T47D (cell line): ENCODE results near the gene WDR17.
A peak's percentile ranks its signal among the peaks of the same experiment; 100 is the strongest.

Source experiments
- DNase-seq, 2 experiments: peaks; one replicate each; pipeline versions ENCODE4 v3.0.0 to v3.0.0-alpha.2; 2011 to 2012; ENCODE audit warnings: low read depth in 1 of 2, low spot score in 1 of 2
- JUND ChIP-seq: IDR thresholded peaks from 2 replicates; pipeline ENCODE4 v1.6.1; 2012; ENCODE audit warnings: low read depth
- in situ Hi-C: cut with HindIII; loops from 2 replicates; pipeline ENCODE4 v1.10.0; 2016; ENCODE audit warnings: low sequenced_read_pairs, low pct_unique_long_range_greater_than_20kb

The WDR17 gene

GRCh38 chr4:176044589-176044951 lies 21.1 kb upstream of the WDR17 start:
- in situ Hi-C loops, result no loop called here
- no peak for TF ChIP-seq JUND
- no peak for DNase-seq

- in situ Hi-C loops, result no loop called here
- DNase-seq, result no peak
- TF ChIP-seq JUND, result no peak
These were observed 17.0 kb upstream of the WDR17 start for GRCh38 chr4:176048631-176049030.

- in situ Hi-C loops, result no loop called here
- TF ChIP-seq JUND, result no peak
- DNase-seq, result no peak
These were observed 12.9 kb upstream of the WDR17 start for GRCh38 chr4:176052744-176053143.

- DNase-seq, result no peak
- in situ Hi-C loops, result no loop called here
- TF ChIP-seq JUND, result no peak
These were observed 11.9 kb upstream of the WDR17 start for GRCh38 chr4:176053785-176054184.

GRCh38 chr4:176054942-176055341 lies 10.7 kb upstream of the WDR17 start:
- DNase-seq, result peak in 1 of 2 experiments; percentile 11
- in situ Hi-C loops, result no loop called here
- no peak for TF ChIP-seq JUND

GRCh38 chr4:176063718-176064117 lies 1.9 kb upstream of the WDR17 start:
- in situ Hi-C loops, result no loop called here

GRCh38 chr4:176064539-176064938 lies 1.1 kb upstream of the WDR17 start:
- in situ Hi-C loops, result no loop called here
- no peak for TF ChIP-seq JUND
- DNase-seq, result no peak

More at GRCh38 chr4:176063718-176064117, 1.9 kb upstream of the WDR17 start:
- no peak for DNase-seq
- TF ChIP-seq JUND, result no peak

GRCh38 chr4:176066757-176067156 lies 1.1 kb downstream of the WDR17 start:
- in situ Hi-C loops, result no loop called here
- DNase-seq, result no peak
- TF ChIP-seq JUND, result no peak

GRCh38 chr4:176077561-176077960 lies 11.9 kb downstream of the WDR17 start:
- TF ChIP-seq JUND, result no peak
- in situ Hi-C loops, result no loop called here

GRCh38 chr4:176084769-176085168 lies 19.1 kb downstream of the WDR17 start:
- DNase-seq, result no peak
- in situ Hi-C loops, result no loop called here
- TF ChIP-seq JUND, result no peak

More at GRCh38 chr4:176077561-176077960, 11.9 kb downstream of the WDR17 start:
- no peak for DNase-seq

GRCh38 chr4:176090115-176090514 lies 24.5 kb downstream of the WDR17 start:
- in situ Hi-C loops, result no loop called here
- DNase-seq, result no peak
- no peak for TF ChIP-seq JUND

GRCh38 chr4:176099314-176099713 lies 33.7 kb downstream of the WDR17 start:
- peak in 1 of 2 experiments; percentile 6 for DNase-seq
- TF ChIP-seq JUND, result no peak
- in situ Hi-C loops, result no loop called here

GRCh38 chr4:176102414-176103063 lies 36.9 kb downstream of the WDR17 start:
- in situ Hi-C loops, result no loop called here
- no peak for TF ChIP-seq JUND
- no peak for DNase-seq

- in situ Hi-C loops, result no loop called here
- no peak for DNase-seq
- TF ChIP-seq JUND, result no peak
These were observed 42.1 kb downstream of the WDR17 start for GRCh38 chr4:176107695-176108094.
